Neuronal stem cell (in vitro differentiated cells): ENCODE measurements around the gene GABRG3.

ENCODE experiments used
- DNase-seq: peaks from one replicate; pipeline ENCODE4 v3.0.0-alpha.2; 2013; ENCODE audit warnings: low spot score
- H2AFZ ChIP-seq: one replicate; pipeline ENCODE4 v1.6.1; 2013; ENCODE audit warnings: mild to moderate bottlenecking, low read length, inconsistent platforms
- H2AK5ac ChIP-seq: 2 replicates; pipeline ENCODE4 v1.6.1; 2013; ENCODE audit warnings: low read depth, mild to moderate bottlenecking, inconsistent platforms, low read length, moderate library complexity, mixed read lengths
- H2BK120ac ChIP-seq: 2 replicates; pipeline ENCODE4 v1.6.1; 2013; ENCODE audit warnings: low read depth, mild to moderate bottlenecking, inconsistent platforms, low read length, moderate library complexity, mixed read lengths
- H2BK12ac ChIP-seq: one replicate; pipeline ENCODE4 v1.6.1; 2013; ENCODE audit warnings: low read length, inconsistent platforms
- H2BK15ac ChIP-seq: 2 replicates; pipeline ENCODE4 v1.6.1; 2013; ENCODE audit warnings: mild to moderate bottlenecking, low read length, inconsistent platforms, mixed read lengths
- H2BK5ac ChIP-seq: one replicate; pipeline ENCODE4 v1.6.1; 2013; ENCODE audit warnings: inconsistent platforms, mild to moderate bottlenecking, low read length, moderate library complexity
- H3K14ac ChIP-seq: one replicate; pipeline ENCODE4 v1.6.1; 2013; ENCODE audit warnings: low read length, inconsistent platforms
- H3K18ac ChIP-seq: 2 replicates; pipeline ENCODE4 v1.6.1; 2013; ENCODE audit warnings: low read length, inconsistent platforms
- H3K23ac ChIP-seq: 2 replicates; pipeline ENCODE4 v1.6.1; 2013; ENCODE audit warnings: low read depth, mild to moderate bottlenecking, mixed read lengths, low read length, inconsistent platforms; ENCODE audit not compliant: poor library complexity
- H3K27ac ChIP-seq: replicated peaks from 3 replicates; pipeline ENCODE4 v1.5.1; 2013; ENCODE audit warnings: low read length, inconsistent platforms
- H3K27me3 ChIP-seq, 3 experiments: 2 replicates each; pipeline ENCODE4 v1.6.1; 2013; ENCODE audit warnings: low read length in 3 of 3, mild to moderate bottlenecking in 2 of 3, inconsistent platforms in 1 of 3, low read depth in 1 of 3, mixed read lengths in 1 of 3, moderate library complexity in 1 of 3; ENCODE audit not compliant: control insufficient read depth in 3 of 3, insufficient read depth in 3 of 3
- H3K36me3 ChIP-seq, 2 donors: replicated peaks in 1 of 2; 2 replicates each; pipeline ENCODE4 v1.6.1; 2013; ENCODE audit warnings: low read length in 2 of 2; ENCODE audit not compliant: control insufficient read depth in 2 of 2, insufficient read depth in 2 of 2
- H3K4ac ChIP-seq: 2 replicates; pipeline ENCODE4 v1.6.1; 2013; ENCODE audit warnings: inconsistent platforms, mild to moderate bottlenecking, low read length, moderate library complexity
- H3K4me1 ChIP-seq, 2 donors: 1 replicate in 1 of 2; 2 replicates in 1 of 2; pipeline ENCODE4 v1.6.1; 2013; ENCODE audit warnings: low read length in 2 of 2, low read depth in 1 of 2; ENCODE audit not compliant: control insufficient read depth in 2 of 2, insufficient read depth in 1 of 2
- H3K4me2 ChIP-seq: one replicate; pipeline ENCODE4 v1.6.1; 2013; ENCODE audit warnings: mild to moderate bottlenecking, low read length, inconsistent platforms; ENCODE audit not compliant: insufficient read depth, poor library complexity, severe bottlenecking
- H3K4me3 ChIP-seq, 2 donors: 2 replicates each; pipeline ENCODE4 v1.5.1; 2013; ENCODE audit warnings: low read length in 2 of 2, mild to moderate bottlenecking in 2 of 2, inconsistent platforms in 1 of 2, moderate library complexity in 1 of 2
- H3K79me1 ChIP-seq: one replicate; pipeline ENCODE4 v1.6.1; 2013; ENCODE audit warnings: low read depth, mild to moderate bottlenecking, inconsistent platforms, low read length, moderate library complexity
- H3K9ac ChIP-seq: one replicate; pipeline ENCODE4 v1.6.1; 2013; ENCODE audit warnings: mild to moderate bottlenecking, low read depth, low read length, inconsistent platforms; ENCODE audit not compliant: poor library complexity
- H3K9me3 ChIP-seq, 2 donors: replicated peaks in 1 of 2; 2 replicates each; pipeline versions ENCODE3 to v1.6.1; 2013; ENCODE audit warnings: low read length in 2 of 2, mild to moderate bottlenecking in 2 of 2, inconsistent platforms in 1 of 2, low read depth in 1 of 2, mixed read lengths in 1 of 2, moderate library complexity in 1 of 2; ENCODE audit not compliant: control insufficient read depth in 2 of 2, insufficient read depth in 1 of 2
- H4K8ac ChIP-seq: one replicate; pipeline ENCODE4 v1.6.1; 2013; ENCODE audit warnings: low read depth, mild to moderate bottlenecking, inconsistent platforms, low read length, moderate library complexity
- H4K91ac ChIP-seq: one replicate; pipeline ENCODE4 v1.6.1; 2013; ENCODE audit warnings: low read length, low read depth, mild to moderate bottlenecking, inconsistent platforms; ENCODE audit not compliant: poor library complexity
- WGBS, 2 donors: extraction: QIAGEN DNeasy Blood & Tissue Kit; methylation state at CpG; one replicate each; pipeline ENCODE4 v1.1.7; 2013; ENCODE audit warnings: missing lambda C conversion rate in 2 of 2, mixed read lengths in 1 of 2; ENCODE audit not compliant: insufficient read length in 2 of 2, insufficient replicate concordance in 1 of 2; ENCODE audit errors: extremely low coverage in 2 of 2; 5-methylcytosine and 5-hydroxymethylcytosine counted together

GABRG3 gene

GRCh38 chr15:27175472-27176153 is 204.6 kb downstream of the GABRG3 start:
- Histone ChIP-seq H3K4me3 (no peak overlapping the region), H2AFZ (no peak overlapping the region), H3K9me3 (peaks cover 0 to 4% of the 10 kb centered on the region in 2 donors), H3K4me1 (peaks cover 0 to 7% of the 10 kb centered on the region in 2 donors), H3K18ac (no peak overlapping the region), H3K27ac (no peak overlapping the region), H4K91ac (no peak overlapping the region), H2BK12ac (no peak overlapping the region), H2BK15ac (no peak overlapping the region), H3K4me2 (no peak overlapping the region), H3K79me1 (no peaks in the 10 kb centered on the region), H3K14ac (no peak overlapping the region), H3K23ac (no peak overlapping the region), H3K27me3 (no peaks in the 10 kb centered on the region), H2BK120ac (no peak overlapping the region), H4K8ac (no peak overlapping the region), H3K9ac (no peak overlapping the region), H2AK5ac (no peak overlapping the region), H3K36me3 (no peaks in the 10 kb centered on the region), H2BK5ac (no peak overlapping the region), H3K4ac (no peak overlapping the region)
- WGBS, 2 donors: no CpG with 5 or more reads among the region's 2 CpGs
- no peak for DNase-seq

GRCh38 chr15:27176785-27177406 is 205.9 kb downstream of the GABRG3 start:
- no peak overlapping the region for H2BK5ac ChIP-seq
- H2AFZ ChIP-seq: no peak overlapping the region
- no peaks in the 10 kb centered on the region for H3K79me1 ChIP-seq
- no peak overlapping the region for H3K4ac ChIP-seq
- H3K9me3 ChIP-seq: peaks cover 0 to 4% of the 10 kb centered on the region in 2 donors
- H4K91ac ChIP-seq: no peak overlapping the region
- no CpG with 5 or more reads among the region's 4 CpGs for WGBS, 2 donors
- H3K27me3 ChIP-seq: no peaks in the 10 kb centered on the region
- H3K14ac ChIP-seq: no peak overlapping the region
- H2BK12ac ChIP-seq: no peak overlapping the region
- H4K8ac ChIP-seq: no peak overlapping the region
- no peaks in the 10 kb centered on the region for H3K36me3 ChIP-seq
- no peak overlapping the region for H3K4me2 ChIP-seq
- H3K23ac ChIP-seq: no peak overlapping the region
- no peak overlapping the region for H2AK5ac ChIP-seq
- no peak overlapping the region for H2BK15ac ChIP-seq
- no peak overlapping the region for H3K9ac ChIP-seq
- H3K27ac ChIP-seq: no peak overlapping the region
- no peak overlapping the region for H3K4me3 ChIP-seq
- H2BK120ac ChIP-seq: no peak overlapping the region
- no peak for DNase-seq
- no peak overlapping the region for H3K18ac ChIP-seq
- H3K4me1 ChIP-seq: peaks cover 0 to 7% of the 10 kb centered on the region in 2 donors

DNA sequence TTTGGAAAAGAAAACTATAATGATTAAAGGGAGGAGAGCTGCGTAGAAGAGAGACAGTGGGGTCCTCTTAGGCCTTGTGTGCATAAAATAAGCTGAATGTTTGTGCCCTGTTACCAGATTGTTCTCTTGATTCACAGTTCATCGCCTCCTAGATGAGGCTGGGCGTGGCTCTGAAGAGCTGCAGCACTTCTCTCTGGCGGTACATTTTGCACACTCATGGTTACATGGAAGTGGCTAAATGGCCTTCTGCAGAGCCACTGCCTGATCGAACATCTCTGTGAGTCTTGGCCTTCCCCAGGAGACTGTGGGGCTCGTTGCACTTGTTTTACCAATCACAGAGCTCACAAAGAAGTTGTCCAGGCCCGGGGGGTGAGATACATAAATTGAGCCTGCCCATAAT is 208.8 kb downstream of the GABRG3 start:
- Histone ChIP-seq H3K9ac (no peak overlapping the region), H3K79me1 (no peaks in the 10 kb centered on the region), H4K91ac (no peak overlapping the region), H3K4me1 (peaks cover 0 to 5% of the 10 kb centered on the region in 2 donors), H2AK5ac (no peak overlapping the region), H3K4me3 (no peak overlapping the region), H3K27ac (no peak overlapping the region), H2BK5ac (no peak overlapping the region), H3K23ac (no peak overlapping the region), H3K27me3 (no peaks in the 10 kb centered on the region), H3K4ac (no peak overlapping the region), H2BK120ac (no peak overlapping the region), H3K14ac (no peak overlapping the region), H2AFZ (no peak overlapping the region), H3K9me3 (peaks cover 0 to 4% of the 10 kb centered on the region in 2 donors), H3K18ac (no peak overlapping the region), H2BK15ac (no peak overlapping the region), H3K4me2 (no peak overlapping the region), H2BK12ac (no peak overlapping the region), H4K8ac (no peak overlapping the region), H3K36me3 (no peaks in the 10 kb centered on the region)
- WGBS, 2 donors: no CpG with 5 or more reads among the region's 7 CpGs
- no peak for DNase-seq

- Histone ChIP-seq H3K27me3 (no peaks in the 10 kb centered on the region), H2BK5ac (no peak overlapping the region), H3K18ac (no peak overlapping the region), H3K27ac (no peak overlapping the region), H3K79me1 (no peaks in the 10 kb centered on the region), H3K4ac (no peak overlapping the region), H4K8ac (no peak overlapping the region), H2BK15ac (no peak overlapping the region), H3K4me2 (no peak overlapping the region), H2AFZ (no peak overlapping the region), H2BK12ac (no peak overlapping the region), H2AK5ac (no peak overlapping the region), H3K4me3 (no peak overlapping the region), H2BK120ac (no peak overlapping the region), H4K91ac (no peak overlapping the region), H3K9me3 (peaks cover 0 to 2% of the 10 kb centered on the region in 2 donors), H3K14ac (no peak overlapping the region), H3K36me3 (no peaks in the 10 kb centered on the region), H3K23ac (no peak overlapping the region), H3K9ac (no peak overlapping the region), H3K4me1 (peaks cover 0 to 5% of the 10 kb centered on the region in 2 donors)
- no CpG with 5 or more reads among the region's 13 CpGs for WGBS, 2 donors
- DNase-seq: no peak
Measured at GRCh38 chr15:27182561-27183110, 211.7 kb downstream of the GABRG3 start.
